GM13977 (cell line): Measurements from ENCODE around the gene FSIP1.

ENCODE experiments used
- DNase-seq: peaks from one replicate; pipeline ENCODE4 v3.0.0; 2012; ENCODE audit warnings: low spot score
- CTCF ChIP-seq: IDR thresholded peaks from 2 replicates; pipeline ENCODE4 v1.5.1; 2012; ENCODE audit warnings: mild to moderate bottlenecking, control low read depth; ENCODE audit not compliant: insufficient read depth; ENCODE audit errors: extremely low read depth, missing control alignments
- in situ Hi-C: fragments of 300-500 bp; cut with MboI; formaldehyde crosslinking; loops from one replicate; pipeline ENCODE4 v1.12.0; 2022; ENCODE audit warnings: low sequenced_read_pairs, low pct_unique_long_range_greater_than_20kb, mixed read lengths, inconsistent platforms; ENCODE audit not compliant: unreplicated experiment

The FSIP1 gene

GRCh38 chr15:39721893-39722292, 60.7 kb downstream of the FSIP1 start:
- DNase-seq, result no peak

GRCh38 chr15:39720621-39721611, 61.7 kb downstream of the FSIP1 start:
- no peak for TF ChIP-seq CTCF
- in situ Hi-C loops, result no loop called here
- DNase-seq, result no peak

More at GRCh38 chr15:39721893-39722292, 60.7 kb downstream of the FSIP1 start:
- no peak for TF ChIP-seq CTCF
- in situ Hi-C loops, result no loop called here

GRCh38 chr15:39720081-39720480, 62.6 kb downstream of the FSIP1 start:
- TF ChIP-seq CTCF, result no peak
- in situ Hi-C loops, result no loop called here
- no peak for DNase-seq

GRCh38 chr15:39719109-39719508, 63.5 kb downstream of the FSIP1 start:
- in situ Hi-C loops, result no loop called here
- no peak for TF ChIP-seq CTCF
- DNase-seq, result no peak

DNA sequence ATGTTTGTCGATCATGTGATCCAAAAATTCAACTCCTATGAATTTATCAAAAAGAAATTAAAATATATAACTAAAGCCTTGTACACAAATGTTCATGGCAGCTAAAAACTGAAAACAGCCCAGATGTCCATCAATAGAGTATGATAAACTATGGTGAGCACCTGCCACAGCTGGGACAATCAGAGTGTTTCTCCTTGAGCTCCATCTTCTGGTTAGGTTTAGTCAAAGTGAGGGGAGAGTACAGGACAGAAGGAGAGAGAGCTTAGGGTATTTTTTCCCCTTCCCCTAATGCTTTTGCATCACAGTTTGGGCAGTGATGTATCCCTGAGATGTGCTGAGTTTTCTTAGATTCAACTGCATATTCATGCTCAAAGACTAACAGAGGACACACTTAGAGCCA, 65.5 kb downstream of the FSIP1 start:
- in situ Hi-C loops, result no loop called here

DNA sequence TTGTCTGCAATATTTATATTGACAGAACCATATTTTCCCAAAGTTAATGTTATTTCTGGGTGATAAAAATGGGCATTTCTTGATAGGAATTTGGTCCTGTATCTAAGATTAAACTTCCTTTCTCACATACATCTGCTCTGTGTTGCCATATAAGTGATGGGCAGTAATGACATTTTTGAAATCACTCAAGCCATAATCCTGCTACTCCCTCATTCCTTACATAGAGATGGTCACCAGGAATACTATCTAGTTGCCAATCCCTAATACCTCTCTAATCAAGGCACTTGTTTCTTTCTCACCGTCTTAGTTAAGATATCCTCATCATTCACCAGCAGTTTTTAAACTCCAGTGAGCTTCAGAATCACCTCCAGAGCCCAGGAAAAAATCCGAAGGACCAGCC, 68.4 kb downstream of the FSIP1 start:
- no peak for TF ChIP-seq CTCF
- in situ Hi-C loops, result no loop called here
- DNase-seq, result no peak

More for the DNA sequence above, 65.5 kb downstream of the FSIP1 start:
- no peak for DNase-seq
- TF ChIP-seq CTCF, result no peak
